GM12878 (cell line): Measurements from ENCODE around the gene PDE8B. TPM values are rescaled to one million over a fixed set of nuclear protein-coding genes. Genes with fewer than 3 reads are reported as not detected.

Source experiments
- ATAC-seq: fragments of 200-7000 bp; cut with Tn5 transposase; 3 replicates; pipeline ENCODE4 v1.9.1; 2020; ENCODE audit warnings: mild to moderate bottlenecking, moderate library complexity
- BruUV-seq: library from RNA; stranded (reverse); fragments of 400-500 nt; replicated peaks from 2 replicates; lab custom pipeline; 2021; lab: Mats Ljungman, UMichigan
- CTCF ChIA-PET: fragments of 300-600 bp; sonication (Branson Sonifier 250); formaldehyde crosslinking; extraction: SDS; loops from one replicate; lab custom pipeline; 2021; ENCODE audit warnings: inconsistent platforms; lab: Yijun Ruan, JAX
- POLR2A ChIA-PET: fragments of 350-600 bp; formaldehyde crosslinking; extraction: SDS; loops from one replicate; lab custom pipeline; 2021; ENCODE audit warnings: inconsistent platforms; lab: Charles Lee
- RAD21 ChIA-PET: fragments of 300-600 bp; sonication (Branson Sonifier 250); formaldehyde crosslinking; loops from one replicate; lab custom pipeline; 2023; ENCODE audit warnings: antibody characterized with exemption; ENCODE audit not compliant: unreplicated experiment; lab: Charles Lee
- SMC1A ChIA-PET: fragments of 300-600 bp; sonication (Branson Sonifier 250); formaldehyde crosslinking; loops from one replicate; lab custom pipeline; 2023; ENCODE audit not compliant: unreplicated experiment, uncharacterized antibody; lab: Charles Lee
- DNase-seq: peaks from one replicate; pipeline ENCODE4 v3.0.0-alpha.2; 2011; ENCODE audit warnings: low read depth, low spot score
- FAIRE-seq: peaks from 3 replicates; lab custom pipeline; 2011; peaks lifted over from hg19 to GRCh38; lab: Jason Lieb, UNC
- H2AFZ ChIP-seq: 2 replicates; pipeline ENCODE4 v1.6.0; 2011; ENCODE audit warnings: low read depth, low read length, control low read depth; ENCODE audit not compliant: control insufficient read depth
- H3K27ac ChIP-seq: 2 replicates; pipeline ENCODE4 v1.5.1; 2011; ENCODE audit warnings: control low read depth; ENCODE audit not compliant: control insufficient read depth, insufficient read depth
- H3K27me3 ChIP-seq, 2 experiments: replicated peaks in 1 of 2; 2 replicates each; pipeline versions ENCODE4 v1.6.0 to v1.6.1; 2011; ENCODE audit warnings: low read length in 1 of 2; ENCODE audit not compliant: control insufficient read depth in 2 of 2, insufficient read depth in 2 of 2
- H3K36me3 ChIP-seq, 2 experiments: 2 replicates each; pipeline ENCODE4 v1.5.1; 2011; ENCODE audit warnings: low read length in 1 of 2; ENCODE audit not compliant: control insufficient read depth in 2 of 2, insufficient read depth in 2 of 2
- H3K4me1 ChIP-seq: 2 replicates; pipeline ENCODE4 v1.6.1; 2011; ENCODE audit warnings: mild to moderate bottlenecking, low read length, moderate library complexity, mixed read lengths; ENCODE audit not compliant: control insufficient read depth, insufficient read depth
- H3K4me2 ChIP-seq: 2 replicates; pipeline ENCODE4 v1.6.0; 2011; ENCODE audit warnings: control low read depth; ENCODE audit not compliant: control insufficient read depth, insufficient read depth
- H3K4me3 ChIP-seq: fragments of 200-600 bp; sonication (generic); 2 replicates; pipeline ENCODE4 v1.5.1; 2016
- H3K79me2 ChIP-seq: 2 replicates; pipeline ENCODE4 v1.6.0; 2011; ENCODE audit warnings: low read length; ENCODE audit not compliant: control insufficient read depth, insufficient read depth
- H3K9ac ChIP-seq: 2 replicates; pipeline ENCODE4 v1.8.0; 2011; ENCODE audit warnings: low read length, control low read depth, mixed read lengths; ENCODE audit not compliant: control insufficient read depth, insufficient read depth
- H3K9me3 ChIP-seq: replicated peaks from 3 replicates; pipeline ENCODE4 v1.5.1; 2011; ENCODE audit warnings: mild to moderate bottlenecking, low read length; ENCODE audit not compliant: control insufficient read depth, insufficient read depth
- H4K20me1 ChIP-seq: 2 replicates; pipeline ENCODE4 v1.6.0; 2011; ENCODE audit not compliant: control insufficient read depth, insufficient read depth
- ATF3 ChIP-seq: IDR thresholded peaks from 2 replicates; pipeline ENCODE4 v1.6.1; 2011; ENCODE audit warnings: low read depth, mild to moderate bottlenecking, low read length, moderate library complexity, borderline replicate concordance; ENCODE audit errors: extremely low read depth
- CHD4 ChIP-seq: fragments of 200-600 bp; sonication (generic); IDR thresholded peaks from 2 replicates; pipeline ENCODE4 v1.6.1; 2016; ENCODE audit warnings: mild to moderate bottlenecking
- CREM ChIP-seq: IDR thresholded peaks from 2 replicates; pipeline ENCODE4 v1.6.1; 2014; ENCODE audit warnings: antibody characterized with exemption, low read depth
- FOS ChIP-seq: IDR thresholded peaks from 3 replicates; pipeline ENCODE4 v1.6.1; 2011; ENCODE audit warnings: borderline replicate concordance; ENCODE audit not compliant: insufficient read length; ENCODE audit errors: extremely low read depth
- GATAD2B ChIP-seq: fragments of 450-650 bp; conservative IDR thresholded peaks from 2 replicates; pipeline ENCODE4 v1.6.1; 2017; ENCODE audit warnings: low read depth, mild to moderate bottlenecking, moderate library complexity
- NFXL1 ChIP-seq: fragments of 450-650 bp; IDR thresholded peaks from 2 replicates; pipeline ENCODE4 v1.6.1; 2017; ENCODE audit warnings: antibody characterized with exemption, mild to moderate bottlenecking, borderline replicate concordance
- NR2F1 ChIP-seq: fragments of 450-650 bp; conservative IDR thresholded peaks from 2 replicates; pipeline ENCODE4 v1.6.1; 2017; ENCODE audit warnings: mild to moderate bottlenecking
- PML ChIP-seq: IDR thresholded peaks from 2 replicates; pipeline ENCODE4 v1.6.1; 2012; ENCODE audit warnings: low read length, inconsistent platforms
- POLR2AphosphoS5 ChIP-seq: IDR thresholded peaks from 2 replicates; pipeline ENCODE4 v1.6.1; 2011; ENCODE audit warnings: mild to moderate bottlenecking, low read length, inconsistent platforms
- POU2F2 ChIP-seq: IDR thresholded peaks from 3 replicates; pipeline ENCODE4 v1.6.1; 2011; ENCODE audit warnings: low read depth, mild to moderate bottlenecking, low read length, borderline replicate concordance
- RCOR1 ChIP-seq: conservative IDR thresholded peaks from 2 replicates; pipeline ENCODE4 v1.6.1; 2012; ENCODE audit warnings: low read depth, low read length, improper control_type of control experiment
- RUNX3 ChIP-seq: IDR thresholded peaks from 2 replicates; pipeline ENCODE4 v1.6.1; 2012; ENCODE audit warnings: low read length, inconsistent platforms
- SIX5 ChIP-seq: IDR thresholded peaks from 2 replicates; pipeline ENCODE4 v1.6.1; 2011; ENCODE audit warnings: mild to moderate bottlenecking, low read depth, low read length, moderate library complexity; ENCODE audit not compliant: severe bottlenecking
- in situ Hi-C: fragments of 300-500 bp; cut with MboI; formaldehyde crosslinking; loops from 9 replicates; pipeline ENCODE4 v1.14.3; 2018; ENCODE audit warnings: mixed read lengths
- intact Hi-C: fragments of 100-400 bp; cut with micrococcal nuclease; formaldehyde crosslinking; loops from one replicate; pipeline ENCODE4 v1.14.2; 2022; ENCODE audit not compliant: unreplicated experiment
- polyA plus RNA-seq, 11 experiments: library from polyadenylated mRNA; depleted of rRNA in 4 of 11; unstranded in 6 of 11; stranded (reverse) in 5 of 11; fragments of >200 nt; fragmentation: Nextera tagmentation in 4 of 11; fragmentation: Illumina TruSeq in 1 of 11; extraction: Ambion mirVana in 4 of 11; extraction: Trizol in 1 of 11; gene quantifications; 1 replicate in 1 of 11; 2 replicates in 10 of 11; pipeline versions ENCODE4 v1.2.1 to v1.2.3, GENCODE V29; 2011 to 2016; ENCODE audit warnings: inconsistent platforms in 2 of 11, missing spikeins in 2 of 11, low read depth in 1 of 11
- total RNA-seq, 4 experiments: library from RNA; depleted of rRNA in 3 of 4; stranded (reverse); fragments of >200 nt in 3 of 4; fragmentation: Illumina TruSeq in 1 of 4; extraction: Trizol in 1 of 4; gene quantifications; 2 replicates each; pipeline versions ENCODE4 v1.2.1 to v1.2.3, GENCODE V29; 2013 to 2021
- TF ChIP-seq, protein P1 (sequence below): IDR thresholded peaks from 2 replicates; pipeline ENCODE4 v1.6.1; 2011; ENCODE audit warnings: borderline replicate concordance, low read depth, mild to moderate bottlenecking, moderate library complexity, low read length; ENCODE audit not compliant: insufficient read depth, poor library complexity, severe bottlenecking
- TF ChIP-seq, protein P2 (sequence below): fragments of 450-650 bp; conservative IDR thresholded peaks from 2 replicates; pipeline ENCODE4 v1.6.1; 2017; ENCODE audit warnings: mild to moderate bottlenecking, moderate library complexity
- TF ChIP-seq, protein P3 (sequence below): fragments of 450-650 bp; IDR thresholded peaks from 2 replicates; pipeline ENCODE4 v1.6.1; 2017; ENCODE audit warnings: low read depth, mild to moderate bottlenecking, moderate library complexity

The PDE8B gene
- total and polyA plus RNA-seq, 10 of the 15 experiments (the other 5 are each of a cell fraction or from before 2014, with no cell fraction given): 0.03 to 0.44 (median 0.20) TPM; not detected in 3

DNA sequence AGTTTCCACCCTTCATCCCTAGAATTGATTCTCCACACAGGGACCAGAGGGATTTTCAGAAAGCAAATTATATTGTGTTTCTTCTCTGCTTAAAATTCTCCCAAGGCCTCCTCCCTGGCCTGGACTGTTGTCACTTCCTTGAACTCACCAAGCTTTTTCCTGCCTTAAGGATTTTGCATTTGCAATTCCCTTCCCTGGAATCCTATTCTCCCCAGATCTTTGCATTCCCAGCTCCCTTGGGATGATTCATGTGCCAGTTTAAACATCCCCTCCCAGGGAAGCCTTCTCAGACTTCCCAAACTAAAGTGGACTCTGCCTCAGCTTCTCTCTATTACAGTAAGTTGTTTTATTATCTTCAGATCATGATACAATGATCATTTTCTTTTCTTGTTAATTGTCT, 35.2 kb upstream of the PDE8B start:
- SMC1A ChIA-PET: interaction anchor here (0.6 kb wide), 1 partner anchor 49 kb away, joined by 3 read pairs; no protein-coding TSS in a partner anchor

More for the DNA sequence above, 35.2 kb upstream of the PDE8B start:
- Histone ChIP-seq H4K20me1 (no peaks in the 10 kb centered on the region), H3K79me2 (no peaks in the 10 kb centered on the region), H2AFZ (no peak overlapping the region), H3K27me3 (peaks cover 1 to 6% of the 10 kb centered on the region in 2 experiments), H3K9me3 (no peaks in the 10 kb centered on the region), H3K9ac (no peak overlapping the region), H3K36me3 (no peaks in the 10 kb centered on the region), H3K4me2 (no peak overlapping the region), H3K27ac (no peak overlapping the region), H3K4me1 (no peaks in the 10 kb centered on the region), H3K4me3 (no peak overlapping the region)
- ChIA-PET POLR2A (no interaction called here), CTCF (no interaction called here), RAD21 (interaction anchor here (1.2 kb wide), 1 partner anchor 459 kb away, joined by 3 read pairs; no protein-coding TSS in a partner anchor)
- in situ Hi-C loops: no loop called here
- TF ChIP-seq, protein P1, sequence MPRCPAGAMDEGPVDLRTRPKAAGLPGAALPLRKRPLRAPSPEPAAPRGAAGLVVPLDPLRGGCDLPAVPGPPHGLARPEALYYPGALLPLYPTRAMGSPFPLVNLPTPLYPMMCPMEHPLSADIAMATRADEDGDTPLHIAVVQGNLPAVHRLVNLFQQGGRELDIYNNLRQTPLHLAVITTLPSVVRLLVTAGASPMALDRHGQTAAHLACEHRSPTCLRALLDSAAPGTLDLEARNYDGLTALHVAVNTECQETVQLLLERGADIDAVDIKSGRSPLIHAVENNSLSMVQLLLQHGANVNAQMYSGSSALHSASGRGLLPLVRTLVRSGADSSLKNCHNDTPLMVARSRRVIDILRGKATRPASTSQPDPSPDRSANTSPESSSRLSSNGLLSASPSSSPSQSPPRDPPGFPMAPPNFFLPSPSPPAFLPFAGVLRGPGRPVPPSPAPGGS: no peak
- TF ChIP-seq GATAD2B (no peak), CHD4 (no peak), NFXL1 (no peak), CREM (no peak), POU2F2 (no peak), RUNX3 (no peak), ATF3 (no peak), PML (no peak), SIX5 (no peak), NR2F1 (no peak), FOS (no peak), RCOR1 (no peak), POLR2AphosphoS5 (no peak)
- TF ChIP-seq, protein P2, sequence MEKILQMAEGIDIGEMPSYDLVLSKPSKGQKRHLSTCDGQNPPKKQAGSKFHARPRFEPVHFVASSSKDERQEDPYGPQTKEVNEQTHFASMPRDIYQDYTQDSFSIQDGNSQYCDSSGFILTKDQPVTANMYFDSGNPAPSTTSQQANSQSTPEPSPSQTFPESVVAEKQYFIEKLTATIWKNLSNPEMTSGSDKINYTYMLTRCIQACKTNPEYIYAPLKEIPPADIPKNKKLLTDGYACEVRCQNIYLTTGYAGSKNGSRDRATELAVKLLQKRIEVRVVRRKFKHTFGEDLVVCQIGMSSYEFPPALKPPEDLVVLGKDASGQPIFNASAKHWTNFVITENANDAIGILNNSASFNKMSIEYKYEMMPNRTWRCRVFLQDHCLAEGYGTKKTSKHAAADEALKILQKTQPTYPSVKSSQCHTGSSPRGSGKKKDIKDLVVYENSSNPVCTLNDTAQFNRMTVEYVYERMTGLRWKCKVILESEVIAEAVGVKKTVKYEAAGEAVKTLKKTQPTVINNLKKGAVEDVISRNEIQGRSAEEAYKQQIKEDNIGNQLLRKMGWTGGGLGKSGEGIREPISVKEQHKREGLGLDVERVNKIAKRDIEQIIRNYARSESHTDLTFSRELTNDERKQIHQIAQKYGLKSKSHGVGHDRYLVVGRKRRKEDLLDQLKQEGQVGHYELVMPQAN: no peak
- TF ChIP-seq, protein P3, sequence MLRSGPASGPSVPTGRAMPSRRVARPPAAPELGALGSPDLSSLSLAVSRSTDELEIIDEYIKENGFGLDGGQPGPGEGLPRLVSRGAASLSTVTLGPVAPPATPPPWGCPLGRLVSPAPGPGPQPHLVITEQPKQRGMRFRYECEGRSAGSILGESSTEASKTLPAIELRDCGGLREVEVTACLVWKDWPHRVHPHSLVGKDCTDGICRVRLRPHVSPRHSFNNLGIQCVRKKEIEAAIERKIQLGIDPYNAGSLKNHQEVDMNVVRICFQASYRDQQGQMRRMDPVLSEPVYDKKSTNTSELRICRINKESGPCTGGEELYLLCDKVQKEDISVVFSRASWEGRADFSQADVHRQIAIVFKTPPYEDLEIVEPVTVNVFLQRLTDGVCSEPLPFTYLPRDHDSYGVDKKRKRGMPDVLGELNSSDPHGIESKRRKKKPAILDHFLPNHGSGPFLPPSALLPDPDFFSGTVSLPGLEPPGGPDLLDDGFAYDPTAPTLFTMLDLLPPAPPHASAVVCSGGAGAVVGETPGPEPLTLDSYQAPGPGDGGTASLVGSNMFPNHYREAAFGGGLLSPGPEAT: no peak
- DNase-seq: no peak
- BruUV-seq: no TSS peak
- intact Hi-C loops: no loop called here
- FAIRE-seq: no peak
- ATAC-seq: no peak
